ENCODE data around the gene CLTB. TPM values are rescaled to one million over a fixed set of nuclear protein-coding genes. Genes with fewer than 3 reads are reported as not detected.
A peak's percentile ranks its signal among the peaks of the same experiment; 100 is the strongest.

Gene CLTB
- polyA plus RNA-seq, 5 donors: 37.7 to 68.3 (median 45.7) TPM

GRCh38 chr5:176384366-176384930 is 31.9 kb downstream of the CLTB start:
- DNase-seq: no peak

DNA sequence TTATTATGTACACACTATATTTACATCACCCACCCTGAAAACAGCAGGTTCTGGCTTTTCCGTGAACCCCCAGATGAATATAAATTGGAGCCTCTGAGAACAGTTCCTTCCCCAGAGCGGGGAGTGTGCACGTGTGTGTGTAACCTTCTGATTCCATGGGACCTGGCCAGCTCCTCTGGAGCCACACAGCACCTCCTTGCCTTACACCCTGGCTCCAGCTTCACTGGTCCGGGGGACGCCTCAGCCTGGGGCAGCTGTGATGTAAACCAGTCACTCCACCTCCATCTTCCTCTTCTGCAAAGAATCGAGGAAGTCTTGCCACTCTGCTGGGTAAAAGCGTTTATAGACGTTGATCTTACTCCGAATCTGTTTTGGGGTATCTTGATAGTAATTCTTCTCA is 32.4 kb downstream of the CLTB start:
- no peak for DNase-seq

GRCh38 chr5:176383248-176383905 is 33.0 kb downstream of the CLTB start:
- DNase-seq: no peak

DNA sequence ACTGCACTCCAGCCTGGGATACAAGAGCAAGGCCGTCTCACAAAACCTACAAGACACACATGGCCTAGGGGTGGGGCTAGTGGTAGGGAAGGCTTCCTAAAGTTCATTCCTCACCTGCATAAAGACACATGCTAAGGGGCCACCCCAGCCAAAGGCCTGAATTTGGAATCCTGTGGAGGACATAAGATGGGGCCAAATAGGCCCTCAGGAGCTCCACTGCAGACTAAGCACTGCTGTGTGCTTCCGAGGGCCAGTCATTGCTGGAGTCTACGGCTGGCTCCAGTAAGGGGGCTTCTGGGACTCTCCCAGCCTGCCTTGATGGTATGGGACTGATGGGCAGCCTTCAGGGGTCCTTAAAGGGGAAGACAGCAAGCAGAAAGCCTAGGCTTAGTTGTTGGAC is 33.6 kb downstream of the CLTB start:
- DNase-seq: no peak

GRCh38 chr5:176381979-176382378 is 34.4 kb downstream of the CLTB start:
- DNase-seq: no peak

DNA sequence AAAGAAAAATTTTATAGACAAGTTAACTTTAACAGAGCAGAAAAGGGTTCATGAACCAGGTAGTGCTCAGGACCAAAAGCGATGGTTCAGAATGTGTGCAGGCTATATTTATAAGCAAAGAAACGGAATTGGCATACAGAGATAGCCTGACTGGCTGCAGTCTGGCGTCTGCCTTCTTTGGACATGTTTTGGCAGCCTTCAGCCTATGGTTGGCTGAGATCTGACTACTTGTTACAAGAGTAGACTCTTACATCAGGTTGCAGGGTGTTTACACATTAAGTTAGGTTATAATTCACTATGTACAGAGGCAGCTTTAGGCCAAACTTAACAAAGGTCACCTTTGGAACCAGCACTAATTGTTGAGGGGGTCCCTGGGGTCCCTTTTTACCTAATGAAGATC is 34.9 kb downstream of the CLTB start:
- DNase-seq: no peak

GRCh38 chr5:176379881-176380280 is 36.5 kb downstream of the CLTB start:
- no peak for DNase-seq

- DNase-seq: peak in 1 of 2 donors; percentile 33
Observed at GRCh38 chr5:176373100-176373818, 43.1 kb downstream of the CLTB start.

GRCh38 chr5:176371621-176372539 is 44.5 kb downstream of the CLTB start:
- DNase-seq: no peak

DNA sequence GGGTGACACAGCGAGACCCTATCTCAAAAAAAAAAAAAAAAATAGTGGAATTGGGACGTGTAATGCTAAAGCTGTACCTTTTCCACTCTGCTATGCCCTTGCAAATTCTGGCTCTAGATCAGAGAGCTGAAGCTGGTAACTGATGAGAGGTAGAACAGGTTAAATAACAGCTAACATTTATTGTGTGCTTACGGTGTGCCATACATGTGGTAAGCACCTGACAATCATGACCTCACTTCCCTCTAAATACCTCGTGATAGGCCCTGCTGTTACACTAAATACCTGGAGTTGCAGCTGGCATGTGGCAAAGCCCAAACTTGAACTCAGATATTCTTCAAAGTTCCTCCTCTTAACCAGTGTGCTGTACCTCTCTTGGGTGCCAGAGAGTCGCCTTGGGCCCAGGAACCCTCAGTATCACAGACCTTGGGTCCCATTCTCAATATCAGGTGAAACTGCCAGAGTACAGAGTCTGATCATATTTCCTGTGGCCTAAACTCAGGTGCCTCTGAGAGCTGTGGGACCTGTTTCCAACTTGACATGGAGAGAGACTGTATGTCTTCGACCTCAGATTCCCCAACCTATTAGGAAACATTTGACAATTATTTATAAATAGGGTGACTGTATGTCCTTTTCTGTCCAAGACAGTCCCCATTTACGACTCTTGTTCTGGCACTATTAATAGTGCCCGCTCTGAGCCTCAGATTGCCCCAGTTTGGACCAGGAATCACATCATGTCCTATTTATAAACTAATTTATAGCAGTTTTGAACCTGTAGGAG is 46.2 kb downstream of the CLTB start:
- no peak for DNase-seq

- DNase-seq: no peak
Observed at GRCh38 chr5:176368726-176369125, 47.6 kb downstream of the CLTB start.

- no peak for DNase-seq
Observed at GRCh38 chr5:176366232-176366894, 50.0 kb downstream of the CLTB start.

GRCh38 chr5:176365351-176366231 is 50.7 kb downstream of the CLTB start, which contains the start of gene ARL10:
ARL10 (plus strand) TSS chr5:176365487; CDS start chr5:176365564, 77 bp downstream.
- peak; percentile 19 to 49 for DNase-seq

- no peak for DNase-seq
Observed at GRCh38 chr5:176364765-176365350, 51.5 kb downstream of the CLTB start.

DNA sequence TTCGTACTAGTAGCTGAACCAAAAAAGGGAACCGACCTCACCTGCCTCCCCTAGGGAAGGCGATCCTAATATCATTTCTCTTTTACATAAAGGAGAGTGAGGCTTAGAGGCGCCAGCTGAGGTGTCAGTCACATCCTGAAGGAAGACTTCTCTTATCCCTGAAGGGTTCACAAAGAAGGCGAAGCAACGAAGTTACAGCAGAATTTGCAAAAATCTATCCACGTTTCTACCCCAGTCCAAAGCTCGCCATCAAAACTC is 54.2 kb downstream of the CLTB start:
- DNase-seq: no peak

- DNase-seq: peak; percentile 89 to 90
Observed at GRCh38 chr5:176361437-176362232, 54.7 kb downstream of the CLTB start, which contains the start of gene KIAA1191. KIAA1191 (minus strand) TSS chr5:176361764; CDS start chr5:176359508, 2,256 bp downstream.

- DNase-seq: no peak
Observed at GRCh38 chr5:176360894-176361436, 55.4 kb downstream of the CLTB start.

DNA sequence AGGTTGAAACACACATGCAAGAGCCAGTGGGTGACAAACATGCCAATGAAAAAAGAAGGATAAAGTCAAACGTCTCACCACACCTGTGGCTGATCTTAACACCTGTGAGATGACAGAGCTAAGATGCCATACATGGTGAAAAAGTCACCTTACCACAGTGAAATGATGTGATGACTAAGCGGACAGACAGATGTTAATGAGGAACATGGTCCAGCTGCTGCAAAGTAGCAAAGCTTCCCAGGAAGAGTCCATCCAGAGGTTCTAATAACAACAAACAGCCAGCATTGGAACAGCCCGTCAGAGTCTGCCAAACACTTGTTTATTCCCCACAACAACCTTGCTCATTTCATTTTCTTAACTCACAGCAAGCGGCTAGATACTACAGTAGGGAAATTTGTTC is 56.7 kb downstream of the CLTB start:
- no peak for DNase-seq
